Right cardiac atrium (tissue), 5 donors: ENCODE results near the gene TOX3. TPM values are rescaled to one million over a fixed set of nuclear protein-coding genes. Genes with fewer than 3 reads are reported as not detected.

Source experiments
- ATAC-seq, 2 donors: fragments of 200-7000 bp; cut with Tn5 transposase; one replicate each; pipeline versions ENCODE4 v1.8.0 to v1.9.1; 2020; ENCODE audit warnings: moderate library complexity in 2 of 2, mild to moderate bottlenecking in 1 of 2
- DNase-seq, 3 donors: peaks; one replicate each; pipeline ENCODE4 v3.0.0-alpha.2; 2020
- H3K27ac ChIP-seq: one replicate; pipeline ENCODE4 v1.5.1; 2013; ENCODE audit warnings: mild to moderate bottlenecking, low read length, control low read depth, moderate library complexity
- H3K27me3 ChIP-seq: one replicate; pipeline ENCODE4 v1.6.1; 2013; ENCODE audit not compliant: control insufficient read depth, insufficient read depth
- H3K4me1 ChIP-seq: one replicate; pipeline ENCODE4 v1.6.1; 2013; ENCODE audit warnings: low read length; ENCODE audit not compliant: control insufficient read depth, insufficient read depth
- H3K4me3 ChIP-seq: one replicate; pipeline ENCODE4 v1.5.1; 2013; ENCODE audit warnings: low read length, control low read depth
- H3K9me3 ChIP-seq: one replicate; pipeline ENCODE4 v1.6.1; 2013; ENCODE audit warnings: low read length; ENCODE audit not compliant: control insufficient read depth
- WGBS: extraction: QIAGEN DNeasy Blood & Tissue Kit; methylation state at CpG from one replicate; pipeline ENCODE4 v1.1.7; 2013; 5-methylcytosine and 5-hydroxymethylcytosine counted together
- intact Hi-C, 4 donors: fragments of 100-400 bp; cut with DNase I; formaldehyde crosslinking; loops; one replicate each; pipeline versions ENCODE4 v1.11.0 to v1.14.0; 2022 to 2023
- polyA plus RNA-seq: library from polyadenylated mRNA; stranded (reverse); fragments of 200-250 nt; gene quantifications from one replicate; pipeline ENCODE4 v1.2.3, GENCODE V29; 2013
- total RNA-seq, 4 donors: library from RNA; stranded (reverse); fragmentation: NEBNext Ultra II Directional; extraction: Animal tissue kit (Norgen Biotek cat#: 25700); gene quantifications; one replicate each; pipeline ENCODE4 v1.2.1, GENCODE V29; 2021
- donor health status: healthy with polysubstance abuse.
- donor health status: DM: no; HTN: yes; CAD: no.
- donor health status: DM: no; HTN: no; CAD: no.
- donor health status: DM: no; HTN: yes; CAD: no; lungs with severe emphysema.
- donor health status: DM: yes; HTN: yes; CAD: no.

The TOX3 gene
- total and polyA plus RNA-seq, 5 donors = 0.02 TPM; not detected in 4

DNA sequence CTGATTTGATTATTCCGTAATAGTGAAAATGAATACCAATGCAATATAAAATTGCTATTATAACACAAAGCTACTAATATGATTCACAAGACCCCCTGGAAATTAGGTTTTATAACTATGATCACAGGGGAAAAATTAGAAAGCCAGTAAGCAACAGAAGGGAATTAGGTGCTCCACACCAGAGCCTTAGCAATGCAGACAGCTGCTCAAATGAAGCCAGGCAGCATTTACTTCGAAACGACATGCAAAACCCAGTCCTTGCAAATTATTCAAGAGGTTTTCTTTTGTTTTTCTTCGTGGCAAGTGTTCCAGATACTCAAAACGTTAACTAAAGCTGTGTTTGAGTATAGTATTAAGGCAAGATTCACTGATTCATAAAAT, 47.9 kb downstream of the TOX3 start:
- no peaks in the 10 kb centered on the region for H3K4me1 ChIP-seq
- H3K9me3 ChIP-seq = no peaks in the 10 kb centered on the region
- H3K27me3 ChIP-seq = no peaks in the 10 kb centered on the region
- intact Hi-C loops = no loop called here
- ATAC-seq = no peak
- H3K27ac ChIP-seq = no peak overlapping the region
- DNase-seq = no peak
- H3K4me3 ChIP-seq = no peak overlapping the region
- WGBS = 56% methylated on average over 5 of the region's 5 CpGs

- H3K4me1 ChIP-seq = no peaks in the 10 kb centered on the region
- intact Hi-C loops = no loop called here
- H3K27me3 ChIP-seq = no peaks in the 10 kb centered on the region
- WGBS = 50% methylated on average over 16 of the region's 16 CpGs
- no peak overlapping the region for H3K27ac ChIP-seq
- DNase-seq (peak in 1 of 3 donors; percentile 21), ATAC-seq (no peak)
- no peak overlapping the region for H3K4me3 ChIP-seq
- H3K9me3 ChIP-seq = no peaks in the 10 kb centered on the region
Observed at GRCh38 chr16:52498328-52499059, 48.4 kb downstream of the TOX3 start.

GRCh38 chr16:52497067-52497816, 49.7 kb downstream of the TOX3 start:
- 57% methylated on average over 1 of the region's 1 CpG for WGBS
- DNase-seq = no peak
- no peak overlapping the region for H3K27ac ChIP-seq
- H3K4me1 ChIP-seq = no peaks in the 10 kb centered on the region
- H3K27me3 ChIP-seq = no peaks in the 10 kb centered on the region
- intact Hi-C loops = no loop called here
- H3K9me3 ChIP-seq = no peaks in the 10 kb centered on the region
- H3K4me3 ChIP-seq = no peak overlapping the region
- ATAC-seq = no peak

GRCh38 chr16:52496051-52496876, 50.7 kb downstream of the TOX3 start:
- Histone ChIP-seq H3K27ac (no peak overlapping the region), H3K9me3 (no peaks in the 10 kb centered on the region), H3K4me1 (no peaks in the 10 kb centered on the region), H3K27me3 (no peaks in the 10 kb centered on the region), H3K4me3 (no peak overlapping the region)
- intact Hi-C loops = no loop called here
- WGBS = 85% methylated on average over 6 of the region's 6 CpGs
- ATAC-seq (no peak), DNase-seq (no peak)

DNA sequence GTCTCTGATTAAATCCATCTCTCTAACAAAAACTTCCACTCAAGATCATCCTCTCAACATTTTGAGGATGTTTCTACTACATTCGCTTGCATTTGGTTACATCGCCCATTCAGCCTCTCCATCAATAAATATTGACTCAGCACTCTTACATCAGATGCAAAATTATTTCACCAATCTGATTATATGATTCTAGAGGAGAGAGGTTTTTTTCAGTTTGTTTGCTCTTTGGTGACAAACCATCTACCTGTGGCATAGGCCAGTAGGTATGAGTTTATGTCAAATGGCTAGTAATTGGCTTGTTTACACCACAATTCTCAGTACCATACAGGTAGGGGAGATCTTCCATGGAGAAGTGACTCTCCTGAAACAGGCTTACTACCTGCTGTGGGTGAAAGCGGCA, 52.3 kb downstream of the TOX3 start:
- H3K27me3 ChIP-seq = no peaks in the 10 kb centered on the region
- ATAC-seq (no peak), DNase-seq (no peak)
- no peak overlapping the region for H3K27ac ChIP-seq
- no peaks in the 10 kb centered on the region for H3K9me3 ChIP-seq
- H3K4me3 ChIP-seq = no peak overlapping the region
- intact Hi-C loops = no loop called here
- no peaks in the 10 kb centered on the region for H3K4me1 ChIP-seq
- WGBS = 95% methylated on average over 3 of the region's 3 CpGs

GRCh38 chr16:52494145-52494544, 52.8 kb downstream of the TOX3 start:
- H3K27me3 ChIP-seq = no peaks in the 10 kb centered on the region
- H3K27ac ChIP-seq = no peak overlapping the region
- ATAC-seq = no peak
- WGBS = 85% methylated on average over 4 of the region's 4 CpGs
- no peaks in the 10 kb centered on the region for H3K4me1 ChIP-seq
- no peak for DNase-seq
- intact Hi-C loops = no loop called here
- no peaks in the 10 kb centered on the region for H3K9me3 ChIP-seq
- H3K4me3 ChIP-seq = no peak overlapping the region

GRCh38 chr16:52492789-52493357, 54.1 kb downstream of the TOX3 start:
- intact Hi-C loops = no loop called here
- H3K9me3 ChIP-seq = no peaks in the 10 kb centered on the region
- 87% methylated on average over 5 of the region's 5 CpGs for WGBS
- DNase-seq (no peak), ATAC-seq (no peak)
- no peak overlapping the region for H3K27ac ChIP-seq
- H3K27me3 ChIP-seq = no peaks in the 10 kb centered on the region
- H3K4me1 ChIP-seq = no peaks in the 10 kb centered on the region
- H3K4me3 ChIP-seq = no peak overlapping the region

DNA sequence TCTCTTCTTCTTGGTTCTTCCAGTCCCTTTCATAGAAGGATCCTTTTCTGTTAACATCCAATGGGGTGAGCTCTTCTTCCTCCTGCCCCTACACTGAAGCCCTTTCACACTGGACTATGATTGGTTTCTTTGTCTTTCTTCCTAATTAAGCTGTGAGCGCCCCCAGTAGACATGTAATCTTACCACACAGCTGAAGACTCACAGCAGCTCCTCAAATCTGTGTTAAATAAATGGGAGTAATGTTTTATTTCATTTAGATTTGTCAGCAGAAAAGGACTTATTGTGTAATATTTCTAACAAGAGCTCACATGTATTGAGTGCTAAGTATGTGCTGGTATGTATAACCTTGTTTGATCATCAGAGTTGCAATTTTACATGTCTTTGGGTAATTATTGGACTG, 55.7 kb downstream of the TOX3 start:
- Histone ChIP-seq H3K27ac (no peak overlapping the region), H3K9me3 (no peaks in the 10 kb centered on the region), H3K27me3 (no peaks in the 10 kb centered on the region), H3K4me1 (no peaks in the 10 kb centered on the region), H3K4me3 (no peak overlapping the region)
- intact Hi-C loops = no loop called here
- ATAC-seq (no peak), DNase-seq (no peak)
- 42% methylated on average over 1 of the region's 1 CpG for WGBS

- intact Hi-C loops = no loop called here
- Histone ChIP-seq H3K9me3 (no peaks in the 10 kb centered on the region), H3K4me3 (no peak overlapping the region), H3K4me1 (no peaks in the 10 kb centered on the region), H3K27me3 (no peaks in the 10 kb centered on the region), H3K27ac (no peak overlapping the region)
- ATAC-seq = no peak
- no peak for DNase-seq
- WGBS = 90% methylated on average over 6 of the region's 6 CpGs
Observed at GRCh38 chr16:52489894-52490293, 57.0 kb downstream of the TOX3 start.

- DNase-seq (no peak), ATAC-seq (no peak)
- Histone ChIP-seq H3K27ac (no peak overlapping the region), H3K27me3 (no peaks in the 10 kb centered on the region), H3K4me3 (no peak overlapping the region), H3K4me1 (no peaks in the 10 kb centered on the region), H3K9me3 (no peaks in the 10 kb centered on the region)
- intact Hi-C loops = no loop called here
Observed at GRCh38 chr16:52488837-52489289, 58.1 kb downstream of the TOX3 start.
